Activated naive CD4-positive, alpha-beta T cell treated with anti-CD3 and anti-CD28 coated beads for 36 hours (primary cell): ENCODE results near the gene SAP30BP. TPM values are rescaled to one million over a fixed set of nuclear protein-coding genes. Genes with fewer than 3 reads are reported as not detected.

ENCODE experiments used
- CTCF ChIA-PET: fragments of 350-600 bp; sonication (Branson Sonifier 250); formaldehyde crosslinking; loops from one replicate; lab custom pipeline; 2021; ENCODE audit warnings: antibody characterized with exemption; lab: Charles Lee
- DNase-seq: peaks from one replicate; pipeline ENCODE4 v3.0.0-alpha.2; 2020
- H3K27ac Mint-ChIP-seq: one replicate; pipeline ENCODE4 v1.8.0; 2021; ENCODE audit warnings: mild to moderate bottlenecking, mixed read lengths
- H3K27me3 Mint-ChIP-seq: one replicate; pipeline ENCODE4 v1.8.0; 2021; ENCODE audit warnings: low read depth, mixed read lengths
- H3K36me3 Mint-ChIP-seq: one replicate; pipeline ENCODE4 v1.8.0; 2021; ENCODE audit warnings: low read depth, mixed read lengths
- H3K4me1 Mint-ChIP-seq: one replicate; pipeline ENCODE4 v1.8.0; 2021; ENCODE audit warnings: low read depth, mixed read lengths
- H3K4me3 Mint-ChIP-seq: one replicate; pipeline ENCODE4 v1.8.0; 2021; ENCODE audit warnings: mild to moderate bottlenecking, moderate library complexity, mixed read lengths
- H3K9me3 Mint-ChIP-seq: one replicate; pipeline ENCODE4 v1.8.0; 2021; ENCODE audit warnings: mixed read lengths
- intact Hi-C: fragments of 100-400 bp; cut with micrococcal nuclease; formaldehyde crosslinking; loops from one replicate; pipeline ENCODE4 v1.15.1; 2023
- total RNA-seq, 2 experiments: library from RNA; stranded (reverse); gene quantifications; one replicate each; pipeline ENCODE4 v1.2.3, GENCODE V29; 2021

Gene SAP30BP
- total RNA-seq, 2 experiments from 2014 or later: 68.3 TPM

DNA sequence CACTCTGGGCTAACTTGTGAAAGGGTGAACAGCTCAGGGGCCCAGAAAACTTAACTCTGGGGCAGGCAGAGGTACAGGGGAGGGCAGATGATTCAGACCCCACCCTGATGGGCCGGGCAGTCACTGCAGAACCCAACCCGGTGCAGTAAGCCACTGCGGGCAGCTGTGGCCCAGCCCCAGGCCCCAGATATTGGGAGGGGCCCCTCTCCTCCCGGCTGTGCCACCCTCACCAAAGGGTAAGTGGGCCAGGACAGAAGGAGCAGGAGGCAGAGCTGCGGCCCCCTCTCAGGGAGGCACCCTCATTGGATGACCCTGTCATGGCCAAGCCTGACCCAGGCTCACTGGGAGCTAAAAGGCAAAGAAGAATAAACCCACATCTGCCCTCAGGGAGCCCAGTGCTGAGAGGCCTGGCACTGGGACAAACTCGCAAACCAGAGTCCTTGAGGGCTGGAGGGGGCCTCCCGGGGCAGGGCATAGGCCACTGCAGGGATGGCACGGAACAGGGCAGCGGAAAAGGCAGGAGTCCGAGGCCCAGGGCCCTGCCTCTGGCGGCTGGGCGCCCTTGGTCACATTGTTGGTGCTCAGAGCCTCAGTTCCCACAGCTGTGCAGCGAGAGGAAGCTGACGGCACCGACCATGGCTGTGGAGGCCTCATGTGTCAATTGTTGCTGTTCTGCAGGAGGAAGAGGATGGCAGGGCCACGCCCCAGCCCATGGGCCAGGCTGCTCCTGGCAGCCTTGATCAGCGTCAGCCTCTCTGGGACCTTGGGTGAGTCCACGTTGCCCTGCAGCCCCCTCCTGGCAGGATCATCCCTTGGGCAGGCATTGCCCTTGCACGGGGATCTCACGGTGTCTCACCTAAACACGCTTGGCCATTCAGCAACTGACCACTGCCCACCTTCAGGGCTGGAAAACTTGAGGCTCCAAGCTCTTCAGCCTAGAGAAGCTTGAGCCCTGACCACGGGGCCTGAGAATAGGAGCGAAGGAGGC, 57.2 kb downstream of the SAP30BP start:
- Mint-ChIP-seq H3K27ac (no peak overlapping the region), H3K9me3 (no peaks in the 10 kb centered on the region), H3K36me3 (no peaks in the 10 kb centered on the region), H3K27me3 (peaks cover 5% of the 10 kb centered on the region), H3K4me3 (no peak overlapping the region), H3K4me1 (peaks cover 2% of the 10 kb centered on the region)
- DNase-seq: no peak
- CTCF ChIA-PET: interaction anchor here (0.6 kb wide), 1 partner anchor 356 kb away, joined by 3 read pairs; no protein-coding TSS in a partner anchor
- intact Hi-C loops: loop anchor here (5.0 kb wide), 1 partner anchor 37 kb away; no protein-coding TSS in a partner anchor

DNA sequence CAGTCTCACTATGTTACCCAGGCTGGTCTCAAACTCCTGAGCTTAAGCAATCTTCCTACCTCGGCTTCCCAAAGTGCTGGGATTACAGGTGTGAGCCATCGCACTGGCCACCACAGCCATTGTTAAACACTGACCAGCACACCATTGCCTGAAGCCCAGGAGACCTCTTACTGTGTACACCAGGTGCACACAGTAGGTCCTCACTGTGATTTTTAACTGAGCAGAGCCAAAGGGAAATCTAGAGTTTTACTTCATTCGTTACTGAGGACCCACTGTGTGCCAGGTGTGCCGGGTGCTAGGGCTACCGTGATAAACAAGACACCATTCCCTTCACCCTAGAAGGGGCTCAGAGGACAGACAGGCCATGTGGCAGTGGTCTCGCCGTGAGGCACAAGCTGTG, 58.4 kb downstream of the SAP30BP start:
- Mint-ChIP-seq H3K27me3 (peaks cover 2% of the 10 kb centered on the region), H3K27ac (no peak overlapping the region), H3K9me3 (no peaks in the 10 kb centered on the region), H3K36me3 (no peaks in the 10 kb centered on the region), H3K4me1 (peaks cover 2% of the 10 kb centered on the region), H3K4me3 (no peak overlapping the region)
- CTCF ChIA-PET: interaction anchor here (1.9 to 2.1 kb wide), 2 partner anchors 23 to 24 kb away, joined by 6 to 7 read pairs; no protein-coding TSS in a partner anchor
- no peak for DNase-seq
- intact Hi-C loops: no loop called here

DNA sequence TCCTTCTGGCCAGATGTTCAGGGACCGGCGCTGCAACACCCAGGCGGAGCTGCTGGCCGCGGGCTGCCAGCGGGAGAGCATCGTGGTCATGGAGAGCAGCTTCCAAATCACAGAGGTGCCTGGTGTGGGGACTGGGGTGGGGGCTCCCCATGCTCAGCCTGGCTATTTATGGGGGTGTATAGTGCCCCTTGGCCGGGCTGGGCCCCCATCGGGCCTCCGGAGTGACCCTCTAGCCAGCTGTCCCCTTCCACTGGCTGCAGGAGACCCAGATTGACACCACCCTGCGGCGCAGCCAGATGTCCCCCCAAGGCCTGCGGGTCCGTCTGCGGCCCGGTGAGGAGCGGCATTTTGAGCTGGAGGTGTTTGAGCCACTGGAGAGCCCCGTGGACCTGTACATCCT, 60.3 kb downstream of the SAP30BP start:
- H3K4me3 Mint-ChIP-seq: no peak overlapping the region
- no peak for DNase-seq
- CTCF ChIA-PET: interaction anchor here (1.2 to 2.1 kb wide), 3 partner anchors 21 to 95 kb away, joined by 6 to 7 read pairs (median 6); no protein-coding TSS in a partner anchor
- no peaks in the 10 kb centered on the region for H3K27me3 Mint-ChIP-seq
- intact Hi-C loops: no loop called here
- no peaks in the 10 kb centered on the region for H3K9me3 Mint-ChIP-seq
- H3K4me1 Mint-ChIP-seq: no peaks in the 10 kb centered on the region
- no peaks in the 10 kb centered on the region for H3K36me3 Mint-ChIP-seq
- H3K27ac Mint-ChIP-seq: no peak overlapping the region

DNA sequence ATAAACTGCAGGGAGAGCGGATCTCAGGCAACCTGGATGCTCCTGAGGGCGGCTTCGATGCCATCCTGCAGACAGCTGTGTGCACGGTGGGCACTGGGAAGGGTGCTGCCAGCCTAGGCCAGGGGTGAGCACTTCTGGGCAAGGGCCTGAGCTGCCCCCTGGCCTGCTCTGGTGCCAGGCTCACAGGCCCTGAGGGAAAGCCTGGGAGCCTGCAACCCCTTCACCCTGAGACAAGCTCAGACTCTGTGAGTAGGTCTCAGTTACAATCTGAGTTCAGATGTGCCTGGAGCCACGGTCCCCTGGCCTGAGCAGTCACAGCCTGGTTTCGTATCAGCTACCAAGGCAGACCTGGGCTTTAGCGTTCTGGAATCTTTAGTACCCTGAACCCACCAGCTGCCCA, 62.2 kb downstream of the SAP30BP start:
- Mint-ChIP-seq H3K9me3 (no peaks in the 10 kb centered on the region), H3K4me1 (no peaks in the 10 kb centered on the region), H3K4me3 (no peak overlapping the region), H3K36me3 (no peaks in the 10 kb centered on the region), H3K27ac (no peak overlapping the region), H3K27me3 (no peaks in the 10 kb centered on the region)
- no peak for DNase-seq
- intact Hi-C loops: no loop called here
- CTCF ChIA-PET: no interaction called here

DNA sequence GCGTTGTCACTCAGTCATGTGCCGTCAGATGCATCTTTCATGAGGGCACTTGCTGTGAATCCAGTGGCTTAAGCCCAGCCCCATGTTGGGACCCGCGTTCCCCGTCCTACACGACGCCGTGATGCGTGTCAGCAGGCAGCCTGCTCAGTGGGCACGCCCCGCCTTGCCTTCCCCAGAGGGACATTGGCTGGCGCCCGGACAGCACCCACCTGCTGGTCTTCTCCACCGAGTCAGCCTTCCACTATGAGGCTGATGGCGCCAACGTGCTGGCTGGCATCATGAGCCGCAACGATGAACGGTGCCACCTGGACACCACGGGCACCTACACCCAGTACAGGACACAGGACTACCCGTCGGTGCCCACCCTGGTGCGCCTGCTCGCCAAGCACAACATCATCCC, 62.9 kb downstream of the SAP30BP start:
- H3K36me3 Mint-ChIP-seq: no peaks in the 10 kb centered on the region
- intact Hi-C loops: no loop called here
- DNase-seq: no peak
- H3K27me3 Mint-ChIP-seq: no peaks in the 10 kb centered on the region
- H3K9me3 Mint-ChIP-seq: no peaks in the 10 kb centered on the region
- H3K4me1 Mint-ChIP-seq: no peaks in the 10 kb centered on the region
- no peak overlapping the region for H3K27ac Mint-ChIP-seq
- CTCF ChIA-PET: interaction anchor here (3.6 kb wide), 1 partner anchor 18 kb away, joined by 12 read pairs; no protein-coding TSS in a partner anchor
- H3K4me3 Mint-ChIP-seq: no peak overlapping the region

DNA sequence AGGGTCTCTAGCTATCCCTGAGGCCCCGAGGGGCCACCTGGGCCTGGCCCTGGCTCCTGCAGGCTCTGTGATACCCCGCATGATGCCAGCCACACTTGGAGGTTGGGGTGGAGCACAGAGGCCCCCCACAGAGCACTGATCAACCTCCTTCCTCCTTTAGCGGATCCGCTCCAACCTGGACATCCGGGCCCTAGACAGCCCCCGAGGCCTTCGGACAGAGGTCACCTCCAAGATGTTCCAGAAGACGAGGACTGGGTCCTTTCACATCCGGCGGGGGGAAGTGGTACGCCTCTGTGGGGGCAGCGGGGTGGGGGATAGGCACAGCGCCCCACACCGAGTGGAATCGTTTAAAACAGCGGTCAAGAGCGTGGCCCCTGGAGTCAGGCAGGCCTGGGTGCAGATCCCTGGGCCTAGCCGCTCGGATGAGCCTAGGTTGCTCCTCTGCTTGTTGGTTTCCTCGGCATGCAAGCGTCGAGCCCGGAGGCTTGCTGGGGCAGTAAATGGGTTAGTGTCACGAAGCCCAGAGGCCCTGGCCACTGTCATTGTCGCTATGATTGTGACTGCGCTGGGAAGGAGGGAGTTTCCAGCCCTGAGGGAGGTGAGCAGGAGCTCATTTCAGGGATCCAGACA, 64.1 kb downstream of the SAP30BP start:
- Mint-ChIP-seq H3K9me3 (no peaks in the 10 kb centered on the region), H3K27ac (no peak overlapping the region), H3K4me1 (no peaks in the 10 kb centered on the region), H3K36me3 (no peaks in the 10 kb centered on the region), H3K4me3 (no peak overlapping the region), H3K27me3 (no peaks in the 10 kb centered on the region)
- no peak for DNase-seq
- intact Hi-C loops: no loop called here
- CTCF ChIA-PET: interaction anchor here (3.6 kb wide), 1 partner anchor 17 kb away, joined by 12 read pairs; no protein-coding TSS in a partner anchor

DNA sequence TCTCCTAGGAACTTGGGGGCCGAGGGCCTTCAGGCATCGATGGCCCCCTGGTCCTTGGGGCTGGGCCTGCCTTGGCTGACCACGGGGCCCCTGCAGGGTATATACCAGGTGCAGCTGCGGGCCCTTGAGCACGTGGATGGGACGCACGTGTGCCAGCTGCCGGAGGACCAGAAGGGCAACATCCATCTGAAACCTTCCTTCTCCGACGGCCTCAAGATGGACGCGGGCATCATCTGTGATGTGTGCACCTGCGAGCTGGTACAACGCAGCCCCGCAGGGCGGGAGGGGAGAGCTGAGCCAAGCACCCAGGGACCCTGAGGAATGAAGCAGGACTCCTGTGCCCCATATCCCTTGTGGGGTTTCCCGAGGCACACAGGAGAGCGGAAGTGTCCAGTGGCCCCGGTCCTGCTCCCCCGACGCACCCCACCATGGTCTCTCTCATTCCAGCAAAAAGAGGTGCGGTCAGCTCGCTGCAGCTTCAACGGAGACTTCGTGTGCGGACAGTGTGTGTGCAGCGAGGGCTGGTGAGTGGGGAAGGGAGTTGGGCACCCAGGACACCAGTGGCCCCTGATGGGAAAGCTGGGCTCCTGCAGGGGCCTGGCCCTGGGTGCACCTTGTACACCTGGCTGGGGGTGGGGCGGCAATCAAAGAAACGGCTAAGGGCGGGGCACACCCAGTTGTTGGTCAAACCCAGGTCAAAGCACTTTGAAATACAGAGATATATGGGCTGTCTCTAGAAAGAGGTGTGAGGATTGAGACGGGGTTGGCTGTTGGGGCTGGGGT, 64.8 kb downstream of the SAP30BP start:
- H3K27ac Mint-ChIP-seq: no peak overlapping the region
- CTCF ChIA-PET: interaction anchor here (3.6 kb wide), 1 partner anchor 16 kb away, joined by 12 read pairs; no protein-coding TSS in a partner anchor

DNA sequence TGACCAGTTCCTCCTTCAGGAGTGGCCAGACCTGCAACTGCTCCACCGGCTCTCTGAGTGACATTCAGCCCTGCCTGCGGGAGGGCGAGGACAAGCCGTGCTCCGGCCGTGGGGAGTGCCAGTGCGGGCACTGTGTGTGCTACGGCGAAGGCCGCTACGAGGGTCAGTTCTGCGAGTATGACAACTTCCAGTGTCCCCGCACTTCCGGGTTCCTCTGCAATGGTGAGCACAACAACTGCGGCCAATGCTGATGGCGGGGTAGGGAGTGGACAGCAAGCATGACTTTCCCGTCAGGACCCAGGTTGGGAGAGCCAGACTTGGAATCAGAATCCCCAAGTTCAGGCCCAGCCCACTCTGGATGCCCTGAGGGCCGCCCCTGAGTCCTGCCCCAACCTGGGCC, 66.3 kb downstream of the SAP30BP start:
- intact Hi-C loops: no loop called here
- H3K27me3 Mint-ChIP-seq: no peaks in the 10 kb centered on the region
- CTCF ChIA-PET: interaction anchor here (1.0 to 3.6 kb wide), 2 partner anchors 15 to 132 kb away, joined by 3 to 12 read pairs; no protein-coding TSS in a partner anchor
- H3K4me3 Mint-ChIP-seq: no peak overlapping the region
- H3K4me1 Mint-ChIP-seq: peaks cover 3% of the 10 kb centered on the region
- no peak for DNase-seq
- no peaks in the 10 kb centered on the region for H3K36me3 Mint-ChIP-seq
- H3K27ac Mint-ChIP-seq: no peak overlapping the region
- H3K9me3 Mint-ChIP-seq: no peaks in the 10 kb centered on the region

More for the DNA sequence above, 64.8 kb downstream of the SAP30BP start:
- no peak for DNase-seq
- no peaks in the 10 kb centered on the region for H3K36me3 Mint-ChIP-seq
- H3K27me3 Mint-ChIP-seq: no peaks in the 10 kb centered on the region
- intact Hi-C loops: no loop called here
- no peaks in the 10 kb centered on the region for H3K9me3 Mint-ChIP-seq
- H3K4me1 Mint-ChIP-seq: no peaks in the 10 kb centered on the region
- no peak overlapping the region for H3K4me3 Mint-ChIP-seq

DNA sequence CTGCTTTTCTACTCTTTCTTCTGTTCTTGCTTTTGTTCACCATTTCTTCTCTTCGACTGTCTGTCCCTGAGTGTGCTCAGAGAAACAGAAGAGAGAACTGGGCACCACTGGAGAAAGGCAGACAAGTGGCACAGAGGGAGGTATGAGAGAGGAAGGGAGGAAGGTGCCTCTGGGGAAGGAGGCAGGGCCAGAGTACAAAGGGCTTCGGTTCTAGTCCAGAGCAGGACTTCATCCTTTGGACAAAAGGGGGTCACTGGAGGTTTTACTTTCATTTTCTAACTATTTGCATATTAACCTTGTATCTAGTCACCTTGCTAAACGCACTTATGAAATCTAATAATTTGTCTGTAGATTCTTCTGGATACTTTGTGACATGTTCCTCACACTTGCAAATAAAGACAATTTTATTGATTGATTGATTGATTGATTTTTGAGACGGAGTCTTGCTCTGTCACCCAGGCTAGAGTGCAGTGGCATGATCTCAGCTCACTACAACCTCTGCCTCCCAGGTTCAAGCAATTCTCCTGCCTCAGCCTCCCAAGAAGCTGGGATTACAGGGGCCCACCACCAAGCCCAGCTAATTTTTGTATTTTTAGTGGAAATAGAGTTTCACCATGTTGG, 67.6 kb downstream of the SAP30BP start:
- no peak for DNase-seq
- no peaks in the 10 kb centered on the region for H3K36me3 Mint-ChIP-seq
- peaks cover 3% of the 10 kb centered on the region for H3K4me1 Mint-ChIP-seq
- H3K4me3 Mint-ChIP-seq: no peak overlapping the region
- no peaks in the 10 kb centered on the region for H3K9me3 Mint-ChIP-seq
- H3K27me3 Mint-ChIP-seq: no peaks in the 10 kb centered on the region
- CTCF ChIA-PET: interaction anchor here (0.9 kb wide), 1 partner anchor 13 kb away, joined by 4 read pairs; no protein-coding TSS in a partner anchor
- H3K27ac Mint-ChIP-seq: no peak overlapping the region
- intact Hi-C loops: no loop called here

DNA sequence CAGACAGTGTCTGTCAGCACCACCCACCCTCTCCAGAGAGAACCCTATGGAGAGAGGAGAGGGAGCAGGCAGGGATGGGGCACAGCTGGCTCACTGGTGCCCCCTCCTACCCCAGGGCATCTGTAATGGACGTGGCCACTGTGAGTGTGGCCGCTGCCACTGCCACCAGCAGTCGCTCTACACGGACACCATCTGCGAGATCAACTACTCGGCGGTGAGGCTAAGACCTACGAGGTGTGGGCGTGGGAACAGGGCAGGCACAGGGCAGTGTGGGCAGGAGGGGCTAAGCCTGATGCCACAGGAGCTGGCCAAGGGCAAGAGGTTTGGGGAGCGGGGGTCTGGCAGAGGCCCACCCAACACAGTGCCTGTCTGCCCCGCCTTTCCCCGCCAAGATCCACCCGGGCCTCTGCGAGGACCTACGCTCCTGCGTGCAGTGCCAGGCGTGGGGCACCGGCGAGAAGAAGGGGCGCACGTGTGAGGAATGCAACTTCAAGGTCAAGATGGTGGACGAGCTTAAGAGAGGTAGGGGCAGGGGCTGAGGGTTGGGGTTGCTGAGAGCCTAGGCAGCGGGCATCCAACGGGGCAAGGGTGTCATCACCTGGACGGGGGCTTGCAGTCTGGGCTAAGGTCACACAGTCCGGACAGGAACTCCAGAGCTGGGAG, 69.2 kb downstream of the SAP30BP start:
- intact Hi-C loops: no loop called here
- Mint-ChIP-seq H3K36me3 (no peaks in the 10 kb centered on the region), H3K27me3 (no peaks in the 10 kb centered on the region), H3K27ac (no peak overlapping the region), H3K9me3 (no peaks in the 10 kb centered on the region), H3K4me1 (peaks cover 3% of the 10 kb centered on the region), H3K4me3 (no peak overlapping the region)
- CTCF ChIA-PET: interaction anchor here (0.8 to 1.0 kb wide), 2 partner anchors 9 to 12 kb away, joined by 3 to 5 read pairs; no protein-coding TSS in a partner anchor
- DNase-seq: no peak
